CD4-positive, alpha-beta memory T cell (primary cell): ENCODE measurements around the gene MKNK1. TPM values are rescaled to one million over a fixed set of nuclear protein-coding genes. Genes with fewer than 3 reads are reported as not detected.

ENCODE experiments used
- CTCF ChIA-PET: fragments of 350-600 bp; sonication (Branson Sonifier 250); formaldehyde crosslinking; loops from one replicate; lab custom pipeline; 2021; ENCODE audit warnings: inconsistent platforms; ENCODE audit not compliant: partially characterized antibody; lab: Charles Lee
- POLR2A ChIA-PET: fragments of 350-600 bp; sonication (Branson Sonifier 250); formaldehyde crosslinking; loops from one replicate; lab custom pipeline; 2021; ENCODE audit not compliant: partially characterized antibody; lab: Charles Lee
- DNase-seq, 5 donors: peaks; one replicate each; pipeline versions ENCODE4 v3.0.0 to v3.0.0-alpha.2; 2020 to 2022; ENCODE audit warnings: mixed read lengths in 1 of 5
- H3K27ac ChIP-seq: one replicate; pipeline ENCODE4 v1.7.0; 2013; ENCODE audit warnings: low read depth, low read length
- H3K27me3 ChIP-seq: 2 replicates; pipeline ENCODE4 v1.7.0; 2013; ENCODE audit warnings: mild to moderate bottlenecking, low read length, moderate library complexity; ENCODE audit not compliant: insufficient read depth
- H3K36me3 ChIP-seq: 2 replicates; pipeline ENCODE4 v1.7.0; 2013; ENCODE audit warnings: mild to moderate bottlenecking, low read length, moderate library complexity; ENCODE audit not compliant: insufficient read depth
- H3K4me1 ChIP-seq: 2 replicates; pipeline ENCODE4 v1.7.0; 2013; ENCODE audit warnings: mild to moderate bottlenecking, low read length, moderate library complexity; ENCODE audit not compliant: insufficient read depth
- H3K4me3 ChIP-seq, 2 donors: one replicate each; pipeline ENCODE4 v1.7.0; 2013; ENCODE audit warnings: low read length in 2 of 2, mild to moderate bottlenecking in 1 of 2
- H3K9me3 ChIP-seq, 2 donors: one replicate each; pipeline ENCODE4 v1.7.0; 2013; ENCODE audit warnings: low read length in 2 of 2, control low read depth in 1 of 2; ENCODE audit not compliant: control insufficient read depth in 1 of 2
- H3K27ac Mint-ChIP-seq, 7 donors: one replicate each; pipeline ENCODE4 v1.8.0; 2020 to 2021; ENCODE audit warnings: mixed read lengths in 7 of 7, mild to moderate bottlenecking in 6 of 7, inconsistent platforms in 3 of 7, moderate library complexity in 3 of 7
- H3K27me3 Mint-ChIP-seq, 2 donors: one replicate each; pipeline ENCODE4 v1.8.0; 2020 to 2021; ENCODE audit warnings: mixed read lengths in 2 of 2
- H3K36me3 Mint-ChIP-seq, 2 donors: one replicate each; pipeline ENCODE4 v1.8.0; 2020 to 2021; ENCODE audit warnings: mixed read lengths in 2 of 2, inconsistent platforms in 1 of 2, mild to moderate bottlenecking in 1 of 2
- H3K4me1 Mint-ChIP-seq, 4 donors: one replicate each; pipeline ENCODE4 v1.8.0; 2020 to 2021; ENCODE audit warnings: mixed read lengths in 4 of 4, mild to moderate bottlenecking in 1 of 4
- H3K4me3 Mint-ChIP-seq, 8 donors: one replicate each; pipeline ENCODE4 v1.8.0; 2020 to 2021; ENCODE audit warnings: mixed read lengths in 8 of 8, mild to moderate bottlenecking in 7 of 8, moderate library complexity in 6 of 8, inconsistent platforms in 3 of 8
- H3K9me3 Mint-ChIP-seq, 8 donors: one replicate each; pipeline ENCODE4 v1.8.0; 2020 to 2021; ENCODE audit warnings: mixed read lengths in 8 of 8, mild to moderate bottlenecking in 5 of 8, inconsistent platforms in 3 of 8, moderate library complexity in 1 of 8
- intact Hi-C: fragments of 100-400 bp; cut with micrococcal nuclease; formaldehyde crosslinking; loops from one replicate; pipeline ENCODE4 v1.15.1; 2023
- polyA plus RNA-seq, 2 donors: library from polyadenylated mRNA; unstranded; fragments of 300-500 nt; fragmentation: Illumina TruSeq; gene quantifications; one replicate each; pipeline ENCODE4 v1.2.3, GENCODE V29; 2021
- total RNA-seq, 2 experiments: library from RNA; stranded (reverse); gene quantifications; one replicate each; pipeline ENCODE4 v1.2.3, GENCODE V29; 2021

Gene MKNK1
- total and polyA plus RNA-seq, 4 experiments from 2014 or later, result 29.3 to 54.9 (median 43.8) TPM

DNA sequence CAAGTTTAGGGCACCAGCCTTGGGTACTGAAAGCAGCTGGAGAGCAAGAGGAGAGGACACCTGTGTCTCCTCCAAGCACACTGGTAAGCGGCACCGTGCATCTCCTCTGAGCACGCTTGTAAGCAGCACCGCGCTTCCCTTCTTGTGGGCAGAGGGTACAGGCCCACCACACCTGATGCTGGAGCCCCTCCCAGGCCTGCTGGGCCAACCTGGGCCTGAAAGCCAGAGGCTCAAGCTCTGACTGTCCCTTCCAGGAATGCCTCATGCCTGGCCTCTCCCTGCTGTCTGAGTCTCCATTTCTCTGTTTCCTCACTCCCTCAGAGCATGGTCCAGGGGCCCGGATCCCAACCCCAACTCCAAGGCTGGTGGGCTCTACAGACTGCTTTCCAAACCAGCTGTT is 88.5 kb downstream of the MKNK1 start:
- ChIA-PET CTCF (interaction anchor here (0.9 kb wide), 1 partner anchor 18 kb away, joined by 3 read pairs; no protein-coding TSS in a partner anchor), POLR2A (no interaction called here)
- H3K27ac ChIP-seq, result no peak overlapping the region
- no peaks in the 10 kb centered on the region for H3K36me3 ChIP-seq
- intact Hi-C loops, result no loop called here
- no peaks in the 10 kb centered on the region for H3K27me3 ChIP-seq
- H3K4me3 ChIP-seq, result no peak overlapping the region
- DNase-seq, result no peak
- H3K4me1 ChIP-seq, result no peaks in the 10 kb centered on the region
- Mint-ChIP-seq H3K4me3 (peak overlapping the region in 1 of 8 donors; percentile 26), H3K27me3 (peaks cover 25 to 39% of the 10 kb centered on the region in 2 donors), H3K27ac (no peak overlapping the region), H3K9me3 (no peaks in the 10 kb centered on the region), H3K4me1 (peaks cover 0 to 4% (median under 1%) of the 10 kb centered on the region in 4 donors), H3K36me3 (no peaks in the 10 kb centered on the region)
- no peaks in the 10 kb centered on the region for H3K9me3 ChIP-seq

DNA sequence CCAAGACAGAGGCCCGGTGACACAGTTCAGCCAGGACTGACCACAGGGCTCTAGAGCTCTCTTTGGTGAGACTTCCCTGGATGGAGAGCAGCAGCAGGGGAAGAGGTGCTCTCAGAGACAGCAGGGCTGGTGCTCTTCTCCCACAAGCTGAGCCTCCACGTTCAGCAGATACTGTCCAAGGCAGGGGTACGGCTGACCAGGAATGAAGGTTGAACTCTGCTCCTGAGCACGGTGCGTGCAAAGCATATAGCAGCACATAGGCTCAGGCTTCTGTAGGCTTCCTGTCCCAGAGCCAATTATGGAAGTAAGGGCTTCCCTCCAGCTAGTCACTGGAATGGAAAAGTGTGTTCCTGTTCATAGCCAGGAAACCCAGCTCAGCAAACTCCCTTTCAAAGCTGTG is 90.5 kb downstream of the MKNK1 start:
- Histone ChIP-seq H3K27ac (no peak overlapping the region), H3K4me1 (no peaks in the 10 kb centered on the region), H3K9me3 (no peaks in the 10 kb centered on the region), H3K4me3 (no peak overlapping the region), H3K36me3 (no peaks in the 10 kb centered on the region), H3K27me3 (no peaks in the 10 kb centered on the region)
- no peak overlapping the region for H3K4me3 Mint-ChIP-seq
- DNase-seq, result no peak
- H3K4me1 Mint-ChIP-seq, result peaks cover 0 to 4% (median under 1%) of the 10 kb centered on the region in 4 donors
- POLR2A ChIA-PET, result no interaction called here
- H3K36me3 Mint-ChIP-seq, result no peaks in the 10 kb centered on the region
- peaks cover 25 to 47% of the 10 kb centered on the region in 2 donors for H3K27me3 Mint-ChIP-seq
- CTCF ChIA-PET, result interaction anchor here (1.6 to 2.1 kb wide), 2 partner anchors 16 to 36 kb away, joined by 6 to 11 read pairs; no protein-coding TSS in a partner anchor
- no peaks in the 10 kb centered on the region for H3K9me3 Mint-ChIP-seq
- intact Hi-C loops, result no loop called here
- no peak overlapping the region for H3K27ac Mint-ChIP-seq

DNA sequence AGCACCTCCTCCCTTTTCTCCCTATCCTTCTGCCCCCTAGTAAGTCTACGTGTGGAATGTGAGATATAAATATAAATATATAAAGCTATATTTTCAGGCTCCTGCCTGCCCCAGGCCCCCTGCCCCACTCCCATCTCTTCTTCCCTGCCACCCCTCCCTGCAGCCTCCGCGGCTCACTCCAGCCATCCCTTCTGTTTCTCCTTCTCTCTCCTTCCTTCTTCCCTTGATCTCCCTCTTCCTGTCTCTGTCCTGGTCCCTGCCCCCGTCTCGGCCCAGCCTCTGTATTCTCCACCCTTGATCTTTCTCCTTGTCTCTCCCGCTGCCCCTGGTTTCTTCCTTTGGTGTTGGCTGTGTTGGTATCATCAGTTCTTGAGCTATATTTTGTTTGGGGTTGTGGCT is 91.3 kb downstream of the MKNK1 start:
- Histone ChIP-seq H3K27me3 (no peaks in the 10 kb centered on the region), H3K4me1 (no peaks in the 10 kb centered on the region), H3K9me3 (no peaks in the 10 kb centered on the region), H3K27ac (no peak overlapping the region), H3K36me3 (no peaks in the 10 kb centered on the region), H3K4me3 (no peak overlapping the region)
- intact Hi-C loops, result no loop called here
- POLR2A ChIA-PET, result no interaction called here
- H3K36me3 Mint-ChIP-seq, result no peaks in the 10 kb centered on the region
- no peaks in the 10 kb centered on the region for H3K9me3 Mint-ChIP-seq
- H3K4me1 Mint-ChIP-seq, result peaks cover 0 to 4% (median under 1%) of the 10 kb centered on the region in 4 donors
- no peak for DNase-seq
- CTCF ChIA-PET, result interaction anchor here (1.6 to 2.1 kb wide), 2 partner anchors 17 to 35 kb away, joined by 6 to 11 read pairs; no protein-coding TSS in a partner anchor
- no peak overlapping the region for H3K4me3 Mint-ChIP-seq
- no peak overlapping the region for H3K27ac Mint-ChIP-seq
- peaks cover 19 to 50% of the 10 kb centered on the region in 2 donors for H3K27me3 Mint-ChIP-seq

DNA sequence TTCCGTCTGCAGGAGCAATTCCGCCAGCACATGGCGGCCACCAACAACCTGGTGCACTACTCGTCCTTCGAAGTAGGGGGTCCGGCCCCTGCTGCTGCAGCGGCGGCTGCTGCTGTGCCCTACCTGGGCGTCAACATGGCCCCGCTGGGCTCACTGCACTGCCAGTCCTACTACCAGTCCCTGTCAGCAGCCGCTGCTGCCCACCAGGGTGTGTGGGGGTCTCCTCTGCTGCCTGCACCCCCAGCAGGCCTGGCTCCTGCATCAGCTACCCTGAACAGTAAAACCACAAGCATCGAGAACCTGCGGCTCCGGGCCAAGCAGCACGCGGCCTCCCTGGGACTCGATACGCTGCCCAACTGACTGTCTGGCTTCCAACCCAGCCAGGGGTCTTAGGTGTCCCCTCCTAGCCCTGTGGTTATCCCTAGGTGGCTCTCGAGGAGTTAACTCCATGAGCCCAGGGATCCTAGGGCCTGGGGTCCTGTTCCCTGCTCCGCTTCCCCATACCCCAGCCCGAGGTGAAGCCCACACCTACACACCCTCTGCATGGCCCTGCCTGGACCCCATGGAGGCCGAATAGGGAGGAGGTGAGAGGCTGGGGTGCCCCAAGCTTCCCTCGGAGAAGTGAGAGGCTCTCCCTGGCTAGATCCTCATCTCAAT is 91.8 kb downstream of the MKNK1 start:
- H3K36me3 Mint-ChIP-seq, result no peaks in the 10 kb centered on the region
- intact Hi-C loops, result no loop called here
- H3K4me1 Mint-ChIP-seq, result peaks cover 0 to 4% (median under 1%) of the 10 kb centered on the region in 4 donors
- no peaks in the 10 kb centered on the region for H3K9me3 Mint-ChIP-seq
- Histone ChIP-seq H3K36me3 (no peaks in the 10 kb centered on the region), H3K27ac (no peak overlapping the region), H3K4me1 (no peaks in the 10 kb centered on the region), H3K4me3 (no peak overlapping the region), H3K27me3 (no peaks in the 10 kb centered on the region), H3K9me3 (no peaks in the 10 kb centered on the region)
- peaks cover 18 to 51% of the 10 kb centered on the region in 2 donors for H3K27me3 Mint-ChIP-seq
- ChIA-PET POLR2A (no interaction called here), CTCF (interaction anchor here (1.6 to 2.1 kb wide), 2 partner anchors 17 to 34 kb away, joined by 6 to 11 read pairs; no protein-coding TSS in a partner anchor)
- no peak overlapping the region for H3K4me3 Mint-ChIP-seq
- no peak overlapping the region for H3K27ac Mint-ChIP-seq
- no peak for DNase-seq

DNA sequence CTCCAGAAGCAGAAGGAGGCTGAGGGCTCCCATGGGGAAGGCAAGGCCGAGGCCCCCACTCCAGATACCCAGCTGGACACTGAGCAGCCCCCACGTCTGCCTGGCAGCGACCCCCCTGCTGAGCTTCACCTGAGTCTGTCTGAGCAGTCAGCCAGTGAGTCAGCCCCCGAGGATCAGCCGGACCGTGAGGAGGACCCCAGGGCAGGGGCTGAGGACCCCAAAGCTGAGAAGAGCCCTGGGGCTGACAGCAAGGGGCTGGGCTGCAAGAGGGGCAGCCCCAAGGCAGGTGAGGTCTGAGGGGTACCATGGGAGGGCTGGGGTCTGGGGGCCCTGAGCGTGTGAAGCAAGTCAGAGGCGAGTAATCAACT is 93.1 kb downstream of the MKNK1 start:
- Histone ChIP-seq H3K27me3 (no peaks in the 10 kb centered on the region), H3K36me3 (no peaks in the 10 kb centered on the region), H3K27ac (no peak overlapping the region), H3K4me1 (no peaks in the 10 kb centered on the region), H3K4me3 (no peak overlapping the region), H3K9me3 (no peaks in the 10 kb centered on the region)
- DNase-seq, result no peak
- Mint-ChIP-seq H3K27me3 (peaks cover 15 to 45% of the 10 kb centered on the region in 2 donors), H3K27ac (no peak overlapping the region), H3K4me3 (no peak overlapping the region), H3K4me1 (no peaks in the 10 kb centered on the region), H3K36me3 (no peaks in the 10 kb centered on the region), H3K9me3 (peaks cover 0 to 2% (median 0%) of the 10 kb centered on the region in 8 donors)
- ChIA-PET POLR2A (no interaction called here), CTCF (interaction anchor here (0.8 kb wide), 1 partner anchor 15 kb away, joined by 4 read pairs; no protein-coding TSS in a partner anchor)
- intact Hi-C loops, result no loop called here

DNA sequence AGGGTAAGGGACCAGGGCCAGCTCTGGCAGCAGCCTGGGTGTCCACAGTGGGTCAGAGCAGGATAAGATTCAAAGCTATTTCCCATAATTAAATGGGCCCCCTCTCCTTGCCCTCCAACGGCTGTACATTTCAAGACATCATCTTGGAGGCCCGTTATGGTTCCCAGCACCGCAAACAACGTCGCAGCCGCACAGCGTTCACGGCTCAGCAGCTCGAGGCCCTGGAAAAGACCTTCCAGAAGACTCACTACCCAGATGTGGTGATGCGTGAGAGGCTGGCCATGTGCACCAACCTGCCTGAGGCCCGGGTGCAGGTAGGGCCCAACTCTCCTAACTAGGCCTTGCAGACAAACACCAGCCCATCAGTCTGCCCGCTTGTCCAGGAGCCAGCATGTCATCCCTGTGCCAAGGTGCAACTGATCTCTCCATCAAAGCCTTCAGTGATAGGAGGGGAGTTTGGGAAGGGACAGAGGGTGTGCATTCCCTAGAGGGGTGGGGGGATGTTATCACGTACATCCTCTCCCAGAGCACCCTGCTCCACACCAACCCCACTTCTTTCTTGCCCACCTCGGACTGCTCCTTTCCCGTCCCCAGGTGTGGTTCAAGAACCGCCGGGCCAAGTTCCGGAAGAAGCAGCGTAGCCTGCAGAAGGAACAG is 93.6 kb downstream of the MKNK1 start:
- Mint-ChIP-seq H3K36me3 (no peaks in the 10 kb centered on the region), H3K4me1 (no peaks in the 10 kb centered on the region), H3K9me3 (peaks cover 0 to 2% (median 0%) of the 10 kb centered on the region in 8 donors), H3K27me3 (peaks cover 11 to 44% of the 10 kb centered on the region in 2 donors), H3K4me3 (no peak overlapping the region), H3K27ac (no peak overlapping the region)
- no peak for DNase-seq
- no peaks in the 10 kb centered on the region for H3K27me3 ChIP-seq
- POLR2A ChIA-PET, result no interaction called here
- no peaks in the 10 kb centered on the region for H3K9me3 ChIP-seq
- intact Hi-C loops, result no loop called here
- no peaks in the 10 kb centered on the region for H3K36me3 ChIP-seq
- no peak overlapping the region for H3K4me3 ChIP-seq
- CTCF ChIA-PET, result interaction anchor here (0.8 kb wide), 1 partner anchor 15 kb away, joined by 4 read pairs; no protein-coding TSS in a partner anchor
- no peaks in the 10 kb centered on the region for H3K4me1 ChIP-seq
- H3K27ac ChIP-seq, result no peak overlapping the region

DNA sequence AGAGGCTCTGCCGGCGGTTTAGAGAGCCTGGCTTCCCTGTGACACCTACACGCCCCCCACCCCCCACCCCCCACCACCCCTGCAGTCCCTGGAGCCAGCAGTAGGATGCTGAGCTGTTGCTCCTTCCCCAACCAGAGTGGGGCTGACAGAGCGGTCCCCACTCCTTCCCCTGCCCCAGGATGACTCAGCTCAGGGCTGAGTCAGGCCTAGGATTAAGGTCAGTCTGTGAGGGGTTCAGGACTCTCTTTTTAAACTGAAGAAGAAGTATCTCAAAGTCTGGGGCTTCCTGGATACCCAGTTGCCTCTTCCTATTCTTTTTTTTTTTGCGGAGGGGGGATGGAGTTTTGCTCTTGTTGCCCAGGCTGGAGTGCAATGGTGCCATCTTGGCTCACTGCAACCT is 95.3 kb downstream of the MKNK1 start:
- ChIA-PET POLR2A (no interaction called here), CTCF (interaction anchor here (0.9 kb wide), 1 partner anchor 27 kb away, joined by 3 read pairs; no protein-coding TSS in a partner anchor)
- Histone ChIP-seq H3K9me3 (no peaks in the 10 kb centered on the region), H3K27me3 (no peaks in the 10 kb centered on the region), H3K4me3 (no peak overlapping the region), H3K4me1 (no peaks in the 10 kb centered on the region), H3K36me3 (no peaks in the 10 kb centered on the region), H3K27ac (no peak overlapping the region)
- intact Hi-C loops, result no loop called here
- H3K4me3 Mint-ChIP-seq, result no peak overlapping the region
- H3K9me3 Mint-ChIP-seq, result peaks cover 0 to 2% (median 0%) of the 10 kb centered on the region in 8 donors
- peaks cover 13 to 38% of the 10 kb centered on the region in 2 donors for H3K27me3 Mint-ChIP-seq
- no peaks in the 10 kb centered on the region for H3K36me3 Mint-ChIP-seq
- H3K27ac Mint-ChIP-seq, result no peak overlapping the region
- no peaks in the 10 kb centered on the region for H3K4me1 Mint-ChIP-seq
- no peak for DNase-seq
